Germinal center (tissue), 1 donor: Measurements from ENCODE around the gene ADM2.
A peak's percentile ranks its signal among the peaks of the same experiment; 100 is the strongest.
"Not testable (repeated sequence)": the region's sequence is repeated elsewhere in the genome, so short reads cannot be mapped to it uniquely, and the experiment has no call there.

ENCODE experiments used
- DNase-seq: peaks from one replicate; pipeline ENCODE4 v3.0.0; 2012; ENCODE audit warnings: mixed read lengths, low spot score

Gene ADM2

DNA sequence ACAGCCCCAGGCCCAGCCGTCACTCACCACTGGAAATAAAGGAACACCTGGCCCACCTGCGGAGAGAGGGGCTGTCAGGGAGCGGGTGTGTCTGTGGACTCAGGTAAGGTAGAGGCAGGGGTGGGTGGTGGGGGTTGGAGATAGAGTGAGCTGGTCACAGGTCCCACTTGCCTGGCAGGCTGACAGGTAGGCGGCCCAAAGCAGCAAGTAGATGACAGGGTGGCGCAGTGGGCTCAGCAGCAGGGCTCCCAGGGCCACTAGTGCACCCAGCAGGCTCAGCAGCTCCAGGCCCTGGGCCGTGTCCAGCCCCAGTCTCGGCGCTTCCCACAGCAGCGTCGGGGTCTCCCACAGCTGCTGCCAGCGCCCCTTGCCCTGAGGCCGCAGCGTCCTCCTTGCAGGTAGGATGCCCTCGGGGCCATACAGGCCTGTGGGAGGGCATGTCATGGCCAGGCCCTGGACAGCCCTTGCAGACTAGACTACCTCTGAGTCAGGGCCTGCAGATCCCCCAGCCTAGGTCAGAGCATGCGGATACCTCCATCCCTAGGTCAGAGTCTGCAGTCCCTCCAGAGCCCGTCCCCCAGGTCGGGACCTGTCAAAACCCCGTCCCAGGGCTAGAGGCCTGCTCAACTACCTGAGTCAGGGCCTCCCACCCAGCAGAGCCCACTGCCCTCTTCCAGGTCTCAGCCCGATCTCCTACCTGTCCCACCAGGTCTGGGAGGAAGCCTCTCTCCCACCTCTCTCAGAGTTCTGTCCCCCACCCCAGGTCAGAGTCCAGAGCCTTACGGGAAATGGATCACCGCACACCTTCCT is 25.5 kb downstream of the ADM2 start:
- no peak for DNase-seq

DNA sequence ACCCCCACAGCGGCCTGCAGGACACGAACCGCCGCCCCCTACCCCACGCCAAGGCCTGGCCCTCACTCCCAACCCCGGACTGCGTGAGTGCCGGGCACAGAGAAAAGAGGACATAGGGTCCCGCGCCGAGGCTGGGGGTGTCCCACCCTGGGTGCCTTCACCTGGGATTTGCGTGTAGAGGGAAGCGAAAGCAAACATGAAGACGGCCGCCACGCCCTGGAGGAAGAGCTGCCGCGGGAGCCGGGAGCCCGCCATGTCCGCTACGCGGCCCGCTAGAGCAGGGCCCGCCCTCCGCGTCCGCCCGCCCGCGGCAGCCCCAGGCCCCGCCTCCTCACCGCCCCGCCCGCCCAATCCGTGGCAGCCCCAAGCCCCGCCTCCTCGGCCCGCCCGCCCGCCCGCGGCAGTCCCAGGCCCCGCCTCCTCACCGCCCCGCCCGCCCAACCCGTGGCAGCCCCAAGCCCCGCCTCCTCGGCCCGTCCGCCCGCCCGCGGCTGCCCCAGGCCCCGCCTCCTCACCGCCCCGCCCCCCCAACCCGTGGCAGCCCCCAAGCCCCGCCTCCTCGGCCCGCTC is 26.2 kb downstream of the ADM2 start, which contains the start of gene LMF2:
TSS of gene LMF2 (minus strand) at position 282 of the 570 bp plus-strand sequence. CDS start at position 255, 27 bp downstream.
- peak; percentile 96 for DNase-seq

DNA sequence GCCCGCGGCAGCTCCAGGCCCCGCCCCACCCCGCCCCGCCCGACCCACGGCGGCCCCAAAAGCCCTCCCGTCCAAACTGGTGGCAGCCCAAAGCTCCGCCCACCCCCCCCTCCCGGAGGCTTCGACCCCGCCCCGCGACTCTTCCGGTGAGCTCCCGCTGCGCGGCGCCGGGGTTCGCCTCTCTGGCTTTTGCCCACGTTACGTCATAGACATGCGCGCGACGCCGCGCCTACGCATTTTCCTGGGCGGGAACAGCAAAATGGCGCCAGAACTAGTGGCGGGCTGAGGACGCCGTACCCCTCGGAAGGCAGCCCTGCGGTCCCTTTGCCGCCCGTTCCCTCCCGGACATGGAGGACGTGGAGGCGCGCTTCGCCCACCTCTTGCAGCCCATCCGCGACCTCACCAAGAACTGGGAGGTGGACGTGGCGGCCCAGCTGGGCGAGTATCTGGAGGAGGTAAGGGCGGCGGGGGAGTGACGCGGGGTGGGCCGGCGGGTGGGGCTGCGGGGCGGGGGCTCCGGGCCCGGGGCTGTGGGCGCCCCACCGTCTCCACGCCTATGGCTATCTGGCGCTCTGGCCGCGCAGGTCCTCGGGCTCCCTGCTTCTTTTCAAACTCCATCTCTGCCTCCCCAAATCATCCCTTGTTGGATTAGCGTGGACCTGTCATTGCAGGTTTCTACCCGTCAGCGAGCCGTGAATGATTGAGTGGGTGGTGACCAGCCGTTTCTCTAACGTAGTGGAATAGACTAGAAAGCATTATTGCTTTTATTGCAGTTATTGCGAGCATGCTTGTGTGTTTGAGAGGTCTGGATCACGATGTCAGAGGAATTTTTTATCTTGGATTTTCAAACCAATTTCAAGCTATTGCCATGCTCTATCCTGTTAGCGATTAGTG is 26.9 kb downstream of the ADM2 start, which contains the start of gene NCAPH2:
TSS of gene NCAPH2 (plus strand) at position 234 of the 894 bp plus-strand sequence. CDS start at position 348, 114 bp downstream.
- DNase-seq = peak; percentile 100

DNA sequence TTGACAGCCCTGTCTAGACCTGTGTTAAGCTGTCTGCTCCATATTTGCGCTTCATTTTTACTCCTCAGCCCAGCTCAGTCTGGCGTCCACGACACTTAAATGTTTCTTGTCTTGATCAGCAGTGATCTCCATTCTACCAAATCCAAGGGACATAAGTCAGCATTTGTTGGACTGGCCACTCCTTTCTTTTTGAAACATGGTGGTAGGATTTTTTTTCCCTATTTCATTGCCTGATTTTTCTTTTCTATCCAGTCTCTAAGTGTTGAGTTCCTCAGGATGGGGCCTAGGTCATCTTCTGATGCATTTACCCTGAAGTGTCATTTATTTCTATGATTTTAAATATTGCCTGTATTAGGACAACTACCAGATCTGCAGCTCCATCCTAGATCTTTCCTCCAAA is 27.6 kb downstream of the ADM2 start:
- no peak for DNase-seq

DNA sequence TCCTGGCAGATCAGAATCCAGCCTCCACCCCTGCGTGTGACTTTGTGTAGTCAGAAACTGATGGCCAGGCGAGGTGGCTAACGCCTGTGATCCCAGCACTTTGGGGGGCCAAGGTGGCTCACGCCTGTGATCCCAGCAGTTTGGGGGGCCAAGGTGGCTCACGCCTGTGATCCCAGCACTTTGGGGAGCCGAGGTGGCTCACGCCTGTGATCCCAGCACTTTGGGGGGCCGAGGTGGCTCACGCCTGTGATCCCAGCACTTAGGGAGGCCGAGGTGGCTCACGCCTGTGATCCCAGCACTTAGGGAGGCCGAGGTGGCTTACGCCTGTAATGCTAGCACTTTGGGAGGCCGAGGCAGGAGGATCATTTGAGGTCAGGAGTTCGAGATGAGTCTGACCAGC is 31.8 kb downstream of the ADM2 start:
- no peak for DNase-seq

DNA sequence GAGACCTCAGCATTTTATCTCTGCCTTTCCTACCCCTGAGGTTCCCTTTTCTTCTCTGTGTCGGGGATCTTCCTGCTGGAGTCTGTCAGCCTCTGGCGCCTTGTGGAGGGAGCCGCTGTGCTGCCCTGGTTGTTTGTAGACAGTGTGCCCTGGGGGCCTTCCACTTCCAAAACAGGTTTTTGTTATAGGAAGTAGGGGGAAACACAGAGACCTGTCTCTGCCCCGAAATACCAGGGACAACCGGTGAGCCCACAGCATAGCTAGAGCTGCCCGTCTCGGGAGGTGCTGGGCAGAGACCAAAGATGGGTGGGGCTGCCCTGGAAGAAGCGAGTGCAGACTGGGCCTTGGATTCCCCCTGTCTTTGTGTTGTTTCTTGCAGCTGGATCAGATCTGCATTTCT is 34.7 kb downstream of the ADM2 start:
- no peak for DNase-seq

DNA sequence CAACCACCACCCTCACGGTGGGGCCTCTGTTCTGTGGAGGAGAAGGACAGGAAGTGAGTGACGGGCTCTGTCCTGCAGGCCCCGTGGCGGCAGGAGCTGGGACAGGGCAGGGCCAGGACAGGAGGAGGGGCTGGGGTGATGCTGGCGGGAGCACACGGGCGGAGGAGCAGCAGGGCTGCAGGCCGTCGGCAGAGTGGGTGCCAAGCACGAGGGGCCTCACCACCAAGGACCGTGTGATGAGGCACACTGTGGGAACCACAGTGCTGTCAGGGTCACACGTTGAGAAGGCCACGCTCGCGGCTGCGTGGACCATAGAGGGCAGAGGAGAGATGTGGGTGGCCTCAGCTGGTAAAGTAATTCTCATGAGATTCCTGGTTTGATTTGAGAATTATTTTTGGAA is 35.5 kb downstream of the ADM2 start:
- no peak for DNase-seq

DNA sequence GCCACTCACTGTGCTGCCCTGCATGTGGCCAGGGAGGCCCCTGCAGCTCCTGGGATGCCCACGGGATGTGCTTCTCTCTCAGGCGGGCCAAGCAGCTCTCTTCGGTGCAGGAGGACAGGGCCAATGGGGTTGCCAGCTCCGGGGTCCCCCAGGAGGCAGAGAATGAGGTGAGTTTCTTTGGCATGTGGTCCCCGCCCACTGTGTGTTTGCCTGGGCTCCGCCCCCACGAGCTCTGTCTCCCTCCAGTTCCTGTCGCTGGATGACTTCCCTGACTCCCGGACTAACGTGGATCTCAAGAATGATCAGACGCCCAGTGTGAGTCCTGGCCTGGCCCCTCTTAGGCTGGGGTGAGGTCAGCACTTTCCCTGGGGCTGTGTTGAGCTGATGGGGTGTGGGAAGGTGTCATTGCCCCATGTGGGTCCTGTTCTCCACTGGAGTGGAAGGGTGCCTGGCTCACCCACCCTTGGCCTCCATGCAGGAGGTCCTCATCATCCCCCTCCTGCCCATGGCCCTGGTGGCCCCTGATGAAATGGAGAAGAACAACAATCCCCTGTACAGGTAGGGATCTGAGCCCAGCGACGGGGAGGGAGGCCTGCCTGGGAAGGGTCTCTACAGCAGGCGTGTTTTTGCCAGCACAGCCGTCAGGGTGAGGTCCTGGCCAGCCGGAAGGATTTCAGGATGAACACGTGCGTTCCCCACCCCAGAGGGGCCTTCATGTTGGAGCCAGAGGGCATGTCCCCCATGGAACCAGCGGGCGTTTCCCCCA is 36.3 kb downstream of the ADM2 start:
- DNase-seq = no peak

DNA sequence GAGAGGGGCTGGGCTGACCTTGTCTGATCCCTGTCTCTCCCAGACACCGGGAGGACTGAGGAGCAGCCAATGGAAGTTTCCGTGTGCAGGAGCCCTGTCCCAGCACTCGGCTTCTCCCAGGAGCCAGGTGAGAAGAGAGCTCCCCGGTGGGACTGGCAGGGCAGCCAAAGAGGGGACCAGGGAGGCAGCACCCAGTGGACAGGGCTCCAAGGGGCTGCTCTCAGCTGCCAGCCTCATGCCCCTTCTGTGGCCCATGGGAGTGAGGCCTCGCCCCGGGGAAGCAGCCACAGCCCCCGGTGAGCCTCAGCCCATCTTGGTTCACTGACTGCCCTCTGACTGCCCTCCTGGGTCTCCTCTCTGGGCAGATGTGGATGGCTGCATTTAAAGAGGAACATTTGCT is 37.3 kb downstream of the ADM2 start:
- no peak for DNase-seq

DNA sequence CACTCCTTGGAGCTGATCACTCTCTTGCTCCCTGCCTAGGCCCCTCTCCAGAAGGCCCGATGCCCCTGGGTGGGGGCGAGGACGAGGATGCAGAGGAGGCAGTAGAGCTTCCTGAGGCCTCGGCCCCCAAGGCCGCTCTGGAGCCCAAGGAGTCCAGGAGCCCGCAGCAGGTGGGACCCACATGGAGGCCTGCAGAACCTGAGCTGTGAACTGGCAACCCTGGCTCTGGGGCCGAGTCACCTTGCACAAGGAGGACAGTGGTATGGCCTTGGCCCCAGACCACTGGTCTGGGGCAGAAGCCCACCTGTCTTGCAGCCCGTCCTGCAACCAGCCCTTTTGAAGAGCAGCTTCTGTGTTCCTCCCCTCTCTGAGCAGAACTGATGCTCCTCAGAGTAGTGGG is 37.8 kb downstream of the ADM2 start:
- DNase-seq = no peak

DNA sequence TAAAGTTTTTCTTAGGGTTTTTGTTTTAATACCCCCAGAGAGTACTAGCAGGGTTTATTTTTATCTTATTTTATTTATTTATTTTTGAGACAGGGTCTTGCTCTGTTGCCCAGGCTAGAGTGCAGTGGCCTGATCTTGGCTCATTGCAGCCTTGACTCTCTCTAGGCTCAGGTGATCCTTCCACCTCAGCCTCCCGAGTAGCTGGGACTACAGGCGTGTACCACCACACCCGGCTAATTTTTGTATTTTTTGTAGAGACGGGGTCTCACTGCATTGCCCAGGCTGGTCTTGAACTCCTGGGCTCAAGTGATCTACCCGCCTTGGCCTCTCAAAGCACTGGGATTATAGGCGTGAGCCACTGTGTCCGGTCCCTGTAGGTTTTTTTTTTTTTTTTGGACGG is 38.8 kb downstream of the ADM2 start:
- DNase-seq = not testable (repeated sequence)

DNA sequence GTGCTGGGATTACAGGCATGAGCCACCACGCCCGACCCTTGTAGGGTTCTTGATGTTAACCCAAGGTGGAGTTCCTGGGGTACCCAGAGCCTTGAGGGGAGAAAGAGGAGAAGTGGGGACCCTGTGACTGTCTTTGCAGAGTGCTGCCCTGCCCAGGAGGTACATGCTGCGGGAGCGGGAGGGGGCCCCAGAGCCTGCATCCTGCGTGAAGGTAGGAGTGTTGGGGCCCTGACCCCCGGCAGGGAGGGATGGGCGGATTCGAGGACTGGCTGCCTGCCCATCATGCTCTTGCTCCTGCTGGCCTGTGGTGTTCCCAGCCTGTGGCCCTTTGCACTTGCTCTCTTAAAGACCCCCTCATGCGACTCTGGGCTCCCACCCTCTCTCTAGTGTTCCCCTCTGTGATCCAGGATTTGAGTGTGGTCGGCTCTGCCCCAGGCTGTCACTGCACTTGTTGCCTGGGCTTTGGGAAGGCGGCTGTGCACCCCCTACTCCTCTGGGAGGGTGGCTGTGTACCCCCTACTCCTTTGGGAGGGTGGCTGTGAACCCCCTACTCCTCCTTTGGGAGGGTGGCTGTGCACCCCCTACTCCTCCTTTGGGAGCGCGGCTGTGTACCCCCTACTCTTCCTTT is 39.6 kb downstream of the ADM2 start:
- no peak for DNase-seq

DNA sequence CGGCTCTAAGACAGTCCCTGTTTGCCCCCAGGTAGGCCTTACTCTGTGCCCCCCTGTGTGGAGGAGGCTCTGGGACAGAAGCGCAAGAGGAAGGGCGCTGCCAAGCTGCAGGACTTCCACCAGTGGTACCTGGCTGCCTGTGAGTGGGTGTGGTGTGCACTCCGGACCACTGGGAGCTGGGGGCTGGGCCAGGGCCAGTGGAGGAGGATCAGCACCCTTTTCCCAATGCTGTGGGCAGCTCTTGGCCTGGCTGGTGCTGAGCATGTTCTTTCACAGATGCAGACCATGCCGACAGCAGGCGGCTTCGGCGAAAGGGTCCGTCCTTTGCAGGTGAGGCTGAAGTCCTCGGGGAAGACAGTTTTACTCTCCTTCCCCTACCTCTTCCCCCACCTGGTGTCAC is 40.4 kb downstream of the ADM2 start:
- no peak for DNase-seq

DNA sequence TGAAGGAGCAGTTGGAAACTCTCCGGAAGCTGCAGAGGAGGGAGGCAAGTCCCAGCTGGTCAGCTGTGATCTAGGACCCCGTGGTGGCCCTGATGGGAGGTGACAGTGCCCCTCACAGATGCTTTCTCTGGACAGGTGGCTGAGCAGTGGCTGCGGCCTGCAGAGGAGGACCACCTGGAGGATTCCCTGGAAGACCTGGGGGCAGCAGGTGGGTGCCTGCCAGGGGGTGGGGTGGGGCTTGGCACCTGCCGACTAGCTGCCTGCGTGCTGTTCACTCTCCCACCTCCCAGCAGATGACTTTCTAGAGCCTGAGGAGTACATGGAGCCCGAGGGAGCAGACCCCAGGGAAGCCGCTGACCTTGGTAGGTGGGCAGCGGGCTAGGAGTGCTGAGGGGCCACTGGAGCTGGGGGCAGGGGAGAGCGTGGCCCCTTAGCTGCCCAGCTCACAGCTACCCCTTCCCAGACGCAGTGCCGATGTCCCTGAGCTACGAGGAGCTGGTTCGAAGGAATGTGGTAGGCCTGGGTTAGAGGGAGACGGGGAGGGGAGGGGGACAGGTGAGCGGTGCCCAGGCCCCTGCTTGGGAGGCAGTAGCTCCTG is 41.0 kb downstream of the ADM2 start:
- no peak for DNase-seq

DNA sequence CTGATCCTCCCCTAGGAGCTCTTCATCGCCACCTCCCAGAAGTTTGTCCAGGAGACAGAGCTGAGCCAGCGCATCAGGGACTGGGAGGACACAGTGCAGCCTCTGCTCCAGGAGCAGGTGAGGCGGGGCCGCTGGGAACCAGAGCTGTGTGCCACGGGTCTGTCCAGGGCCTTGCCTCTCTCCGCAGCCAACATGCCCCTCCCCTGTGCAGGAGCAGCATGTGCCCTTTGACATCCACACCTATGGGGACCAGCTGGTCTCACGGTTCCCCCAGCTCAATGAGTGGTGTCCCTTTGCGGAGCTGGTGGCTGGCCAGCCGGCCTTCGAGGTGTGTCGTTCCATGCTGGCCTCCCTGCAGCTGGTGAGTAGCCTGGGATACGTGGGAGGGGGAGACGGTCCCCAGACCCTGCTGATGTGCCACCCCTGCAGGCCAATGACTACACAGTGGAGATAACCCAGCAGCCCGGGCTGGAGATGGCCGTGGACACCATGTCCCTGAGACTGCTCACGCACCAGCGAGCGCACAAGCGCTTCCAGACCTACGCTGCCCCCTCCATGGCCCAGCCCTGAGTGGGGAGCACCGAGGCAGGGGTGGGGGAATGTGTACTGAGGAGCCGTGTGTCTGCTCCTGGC is 41.6 kb downstream of the ADM2 start:
- no peak for DNase-seq

DNA sequence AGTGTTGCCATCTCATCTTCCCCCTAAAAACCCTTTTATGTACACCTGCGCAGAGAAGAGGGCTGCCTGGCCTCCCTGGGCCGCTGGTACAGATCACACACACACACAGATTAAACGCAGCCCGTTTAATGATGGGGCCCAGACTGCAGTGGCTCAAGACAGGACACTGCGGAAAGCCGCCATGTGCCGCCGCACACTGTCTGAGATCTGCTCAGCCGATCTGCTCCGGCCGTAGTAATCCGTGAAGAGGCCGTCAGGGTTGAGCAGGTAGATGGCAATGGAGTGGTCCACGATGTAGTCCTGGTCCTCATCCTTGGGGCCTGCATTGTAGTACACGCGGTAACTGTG is 42.1 kb downstream of the ADM2 start:
- no peak for DNase-seq

DNA sequence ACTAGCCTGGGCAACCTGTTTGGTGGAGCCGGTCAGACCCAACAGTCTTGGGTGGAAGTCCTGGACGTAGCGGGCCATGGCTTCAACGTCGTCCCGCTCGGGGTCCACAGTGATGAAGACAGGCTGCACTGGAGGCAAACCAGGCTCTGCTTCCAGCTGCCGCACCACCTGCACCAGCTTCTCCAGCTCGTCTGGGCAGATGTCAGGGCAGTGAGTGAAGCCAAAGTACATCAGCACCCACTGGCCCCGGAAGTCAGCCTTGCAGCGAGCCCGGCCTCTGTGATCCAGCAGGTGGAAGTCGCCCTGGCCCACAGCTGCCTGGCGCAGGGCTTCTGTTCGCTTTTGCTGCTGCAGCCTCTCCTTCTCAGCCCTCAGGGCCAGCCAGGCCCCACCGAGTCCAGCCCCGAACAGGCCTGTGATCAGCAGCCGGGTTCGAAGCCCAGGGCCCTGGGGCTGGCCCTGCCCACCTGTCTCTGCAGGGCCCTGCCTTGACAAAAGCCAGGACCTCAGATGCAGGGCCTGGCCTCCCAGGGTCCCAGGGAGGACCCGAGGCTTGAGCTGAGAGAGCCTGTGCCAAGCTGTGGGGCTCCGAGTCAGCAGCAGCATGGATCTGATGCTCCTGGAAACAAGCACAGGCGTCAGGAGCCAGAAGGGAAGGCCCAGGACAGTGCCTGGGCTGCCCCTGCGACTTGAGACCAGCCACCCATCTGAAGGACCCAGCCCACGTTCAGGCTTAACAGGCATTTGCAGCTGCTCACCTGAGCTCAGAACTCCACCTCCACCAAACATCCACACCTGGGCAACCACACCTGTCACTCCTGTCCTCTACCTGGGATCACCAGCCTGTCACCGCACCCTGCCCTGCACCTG is 42.7 kb downstream of the ADM2 start:
- no peak for DNase-seq

DNA sequence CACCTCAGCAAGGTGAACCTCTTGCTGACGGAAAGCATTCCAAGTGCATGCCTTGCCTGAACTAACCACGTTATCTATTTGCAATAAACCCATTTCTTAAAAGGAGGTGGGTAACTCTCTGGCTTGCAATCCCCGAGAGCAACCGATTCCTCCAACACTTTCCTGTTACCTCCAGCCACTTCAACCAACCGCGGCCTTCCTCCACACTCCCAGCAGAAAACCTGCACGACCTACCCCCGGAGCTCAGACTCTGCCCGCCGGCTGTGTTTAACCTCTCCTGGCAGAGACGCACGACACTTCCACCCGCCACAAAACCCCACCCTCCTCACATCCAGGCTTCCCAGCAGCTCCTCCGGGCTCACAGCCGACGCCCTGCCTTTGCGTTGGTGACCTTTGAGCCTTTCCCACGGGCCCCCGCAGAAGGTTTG is 43.3 kb downstream of the ADM2 start:
- DNase-seq = no peak

DNA sequence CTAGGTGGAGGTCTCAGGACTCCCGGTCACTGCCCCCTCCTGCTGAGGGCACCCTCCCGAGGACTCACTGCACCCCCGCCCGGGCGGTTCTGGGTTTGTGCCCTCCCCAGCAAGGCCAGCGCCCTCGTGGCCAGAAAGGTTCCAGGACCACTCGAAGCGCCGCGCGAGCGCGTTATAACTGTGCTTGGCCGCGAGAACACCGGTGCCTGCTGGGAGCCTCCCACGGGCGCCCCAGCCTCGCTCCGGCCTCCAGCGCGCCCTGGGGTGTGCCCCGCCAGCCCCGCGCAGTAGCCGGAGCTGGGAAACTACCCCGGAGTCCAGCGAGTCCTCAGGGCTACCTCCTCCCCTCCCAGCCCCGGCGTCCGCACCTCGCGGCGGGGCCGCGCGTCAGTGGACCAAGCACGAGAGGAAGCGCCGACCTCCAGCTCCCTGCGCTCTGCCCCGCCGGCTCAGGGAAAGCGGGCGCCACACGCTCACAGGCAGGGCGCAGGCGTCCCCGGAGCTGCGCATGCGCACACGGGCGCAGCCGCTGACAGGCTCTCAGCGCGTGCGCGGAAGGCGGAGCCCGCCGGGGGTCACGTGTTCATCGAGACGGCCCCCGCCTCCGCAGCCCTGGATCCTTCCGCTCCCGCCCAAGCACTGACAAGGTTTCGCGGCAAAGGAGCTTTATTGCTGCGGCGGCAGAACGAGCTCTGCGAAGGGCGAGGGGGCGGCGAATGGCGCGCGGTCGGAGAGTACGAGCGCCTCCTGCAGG is 43.9 kb downstream of the ADM2 start, which contains the start of gene SCO2:
TSS of gene SCO2 (minus strand) at position 495 of the 754 bp plus-strand sequence. CDS start 1,187 bp downstream, outside the sequence.
- DNase-seq = peak; percentile 99
